HG02884 (cell line): ENCODE results near the gene GNAI1.
A peak's percentile ranks its signal among the peaks of the same experiment; 100 is the strongest.

Experiments used
- ATAC-seq: cut with Tn5 transposase; IDR thresholded peaks from one replicate; pipeline ENCODE4 v1.9.1; 2021; ENCODE audit warnings: mild to moderate bottlenecking, moderate library complexity; ENCODE audit not compliant: unreplicated experiment

The GNAI1 gene

DNA sequence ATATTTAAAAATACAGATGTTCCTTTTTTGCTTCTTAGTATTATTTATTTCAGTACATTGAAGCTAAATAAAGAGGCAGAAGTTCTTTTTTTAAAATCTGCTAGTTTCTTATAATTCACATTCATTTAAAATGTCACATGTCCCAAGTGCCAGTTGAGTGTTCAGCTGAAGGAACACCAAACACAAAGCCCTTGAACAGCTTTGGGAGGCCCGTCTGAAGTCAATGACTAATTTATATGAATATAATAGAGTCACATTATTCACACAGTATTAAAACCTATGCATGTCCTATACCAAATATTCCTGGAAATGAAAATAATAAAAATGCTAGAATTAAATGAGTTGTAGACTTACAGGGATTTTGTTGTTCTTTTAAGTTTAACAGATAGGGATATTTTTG is 70.3 kb downstream of the GNAI1 start:
- ATAC-seq = no peak

DNA sequence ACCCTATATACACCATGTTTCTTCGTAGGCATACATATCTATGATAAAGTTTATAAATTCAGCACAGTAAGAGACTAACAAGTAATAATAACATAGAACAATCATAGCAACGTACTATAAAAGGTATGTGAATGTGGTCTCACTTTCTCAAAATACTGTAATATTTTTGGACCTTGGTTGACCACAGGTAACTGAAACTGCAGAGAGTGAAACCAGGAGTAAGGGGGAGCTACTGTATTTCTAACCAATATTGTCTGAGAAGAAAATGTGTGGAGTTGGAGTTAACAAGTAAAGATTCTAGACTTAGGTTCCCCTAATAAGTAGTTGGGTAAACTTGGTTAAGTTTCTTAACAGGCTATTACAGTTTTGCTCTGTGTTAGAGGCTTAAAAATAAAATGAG is 72.1 kb downstream of the GNAI1 start:
- ATAC-seq = peak; percentile 75

DNA sequence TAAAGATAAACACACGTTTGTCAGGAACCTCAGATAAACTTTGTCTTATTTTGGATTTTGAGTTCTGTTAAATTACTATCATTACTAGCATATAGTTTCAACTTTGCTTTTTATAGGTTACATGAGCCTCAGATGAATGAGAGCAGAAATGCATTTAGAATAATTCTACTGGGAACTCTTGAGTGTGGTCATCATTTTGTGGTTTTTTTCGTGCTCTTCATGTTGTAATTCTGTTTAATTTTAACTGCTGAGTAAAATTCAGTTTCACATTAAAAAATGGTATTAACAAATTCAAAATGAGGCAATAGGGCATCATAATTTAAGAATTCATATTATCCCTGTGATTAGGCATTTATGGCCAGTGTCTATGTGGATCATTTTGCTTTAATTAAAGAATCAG is 72.9 kb downstream of the GNAI1 start:
- ATAC-seq = no peak

DNA sequence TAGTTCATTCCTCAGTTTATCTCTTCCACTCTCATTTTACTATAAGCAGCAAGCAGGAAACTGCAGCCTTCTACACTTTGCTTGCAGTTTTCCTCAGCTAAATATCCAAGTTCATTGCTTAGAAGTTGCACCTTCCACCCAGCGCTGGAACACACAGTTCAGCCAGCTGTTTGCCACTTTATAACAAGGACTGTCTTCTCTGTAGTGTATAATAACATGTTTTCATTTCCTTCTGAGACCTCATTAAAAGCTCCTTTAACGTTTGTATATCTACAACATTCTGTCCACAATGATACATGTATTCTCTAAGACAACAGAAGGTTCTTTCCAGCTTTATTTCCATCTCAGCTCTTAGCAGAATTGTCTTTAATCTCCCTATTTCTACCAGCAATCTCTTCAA is 74.1 kb downstream of the GNAI1 start:
- no peak for ATAC-seq

DNA sequence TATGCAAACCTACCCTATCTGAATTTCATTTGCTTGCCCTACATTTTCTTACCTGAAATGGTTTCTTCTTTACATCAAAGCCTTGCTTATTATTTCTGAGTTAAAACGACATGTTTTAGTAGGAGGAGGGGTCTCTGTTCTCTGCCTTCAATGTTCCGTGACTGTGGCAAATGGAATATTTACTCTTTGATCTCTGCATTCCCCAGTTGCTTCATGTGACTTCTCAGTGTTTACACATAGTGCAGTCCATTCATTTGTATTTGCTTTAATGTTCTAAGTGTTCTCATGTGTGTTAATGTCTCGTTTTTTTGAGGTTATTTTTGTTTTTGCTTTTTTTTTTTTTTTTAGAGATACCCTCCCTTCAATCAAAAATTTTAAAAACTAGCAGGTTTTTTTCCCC is 75.8 kb downstream of the GNAI1 start:
- ATAC-seq = no peak

DNA sequence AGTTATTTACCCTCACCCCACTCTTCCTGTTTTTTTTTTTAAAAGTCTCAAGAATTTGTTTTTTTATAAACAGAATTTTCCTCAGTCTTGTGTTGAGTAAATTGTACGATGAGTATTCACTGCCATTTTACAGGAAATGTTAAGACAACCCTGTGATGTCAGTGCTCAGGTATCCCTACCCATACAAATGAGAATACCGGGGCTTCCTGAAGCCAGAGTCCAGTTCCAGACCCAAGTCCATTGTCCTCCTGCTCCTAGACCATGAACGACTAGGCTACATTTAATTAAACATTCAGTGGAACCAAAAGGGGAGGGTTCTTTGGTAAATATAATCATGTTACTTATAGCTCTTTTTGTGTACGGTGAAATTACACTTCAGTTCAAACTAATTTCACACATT is 79.2 kb downstream of the GNAI1 start:
- ATAC-seq = no peak

DNA sequence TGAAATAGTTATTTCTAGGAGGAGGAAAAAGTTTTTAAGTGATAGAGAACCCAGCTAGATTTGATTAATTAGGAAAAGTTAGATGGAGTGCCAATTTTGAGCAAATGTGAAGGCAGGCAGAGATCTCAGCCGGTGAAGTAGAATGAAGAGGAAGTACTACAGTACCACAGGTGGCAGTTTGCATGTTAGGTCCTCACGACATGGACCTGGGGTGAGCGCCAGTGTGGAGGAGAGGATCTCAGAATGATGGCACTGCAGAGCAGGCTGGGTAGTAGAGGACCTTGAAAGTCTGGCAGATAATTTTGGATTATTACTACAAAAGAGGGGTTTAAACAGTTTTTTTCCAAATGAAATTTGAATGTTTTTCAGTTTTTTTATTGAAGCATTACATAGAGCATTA is 81.1 kb downstream of the GNAI1 start:
- ATAC-seq = no peak

DNA sequence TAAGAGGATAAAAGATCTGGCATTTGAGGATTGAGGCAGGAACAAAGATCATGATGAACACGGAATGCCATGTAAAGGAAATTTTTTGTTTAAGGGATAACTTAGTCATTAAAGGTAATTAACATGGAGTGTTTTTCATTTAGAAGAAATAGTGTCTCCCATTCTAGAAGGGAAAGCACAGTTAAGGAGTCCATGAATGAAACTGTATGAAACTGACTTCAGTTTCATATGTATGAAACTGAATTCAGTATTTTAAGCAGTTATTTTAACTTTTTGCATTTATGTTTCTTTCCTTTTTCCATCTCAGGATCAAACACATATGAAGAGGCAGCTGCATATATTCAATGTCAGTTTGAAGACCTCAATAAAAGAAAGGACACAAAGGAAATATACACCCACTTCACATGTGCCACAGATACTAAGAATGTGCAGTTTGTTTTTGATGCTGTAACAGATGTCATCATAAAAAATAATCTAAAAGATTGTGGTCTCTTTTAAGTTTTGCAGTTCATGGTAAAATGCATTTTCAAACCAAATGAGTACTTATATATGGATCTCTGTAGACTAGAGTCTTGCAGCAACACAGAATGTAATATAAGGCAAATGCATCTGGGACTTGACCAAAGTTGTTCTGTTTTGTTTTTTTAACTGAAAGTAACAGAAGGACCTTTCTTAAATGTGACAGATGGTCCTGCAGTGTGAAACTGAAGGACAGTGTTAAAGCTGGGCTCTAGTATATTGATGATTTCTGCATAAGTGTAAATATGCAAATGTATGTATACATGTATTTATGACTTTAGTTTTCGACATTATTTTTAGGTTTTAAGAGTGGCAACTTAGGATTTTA is 82.6 kb downstream of the GNAI1 start:
- no peak for ATAC-seq

DNA sequence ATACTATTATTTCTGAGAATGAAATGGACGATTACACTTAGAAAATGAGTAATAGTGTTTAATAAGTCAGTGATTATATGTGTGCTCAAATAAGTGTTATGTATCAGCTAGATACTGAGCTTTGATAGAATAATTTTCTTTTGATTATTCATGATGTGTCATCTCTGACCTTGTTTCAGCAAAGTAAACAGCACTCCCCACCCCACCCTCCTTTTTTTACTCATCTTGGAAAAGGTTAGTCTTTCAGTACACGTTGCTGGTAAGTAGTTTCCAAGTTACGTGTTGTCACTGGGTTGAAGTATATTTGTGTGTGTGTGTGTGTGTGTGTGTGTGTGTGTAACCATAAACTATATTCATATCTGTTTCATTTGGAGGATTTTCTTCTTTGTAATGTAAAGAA is 84.1 kb downstream of the GNAI1 start:
- ATAC-seq = no peak

DNA sequence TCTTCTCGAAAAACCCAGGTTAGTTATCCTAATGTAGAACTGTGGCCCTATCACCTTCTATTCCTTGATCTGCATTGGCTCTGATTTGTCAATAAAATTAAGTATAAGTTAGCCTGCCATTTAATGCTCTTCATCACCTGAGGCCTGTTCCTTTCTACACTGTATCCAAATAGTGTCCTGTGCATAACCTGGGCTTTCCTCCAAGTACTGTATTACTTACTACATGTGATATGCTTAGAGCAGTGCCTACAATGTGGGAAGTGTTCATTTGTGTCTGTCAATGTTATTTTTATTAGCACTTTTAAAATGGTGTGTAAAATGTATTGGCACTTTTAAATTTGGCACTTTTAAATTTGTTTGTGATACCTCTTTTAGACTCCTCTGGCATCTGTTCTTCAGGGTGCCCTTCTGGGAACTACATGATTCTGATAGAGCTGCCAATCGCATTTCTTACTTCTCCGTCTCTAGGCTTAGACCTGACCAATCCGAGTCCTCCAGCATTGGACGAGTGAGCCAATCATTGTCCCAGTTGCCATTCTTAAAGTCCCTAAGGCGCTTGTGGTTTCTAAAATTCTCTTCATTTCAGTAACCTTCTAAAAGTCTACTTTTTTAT is 85.5 kb downstream of the GNAI1 start:
- no peak for ATAC-seq

DNA sequence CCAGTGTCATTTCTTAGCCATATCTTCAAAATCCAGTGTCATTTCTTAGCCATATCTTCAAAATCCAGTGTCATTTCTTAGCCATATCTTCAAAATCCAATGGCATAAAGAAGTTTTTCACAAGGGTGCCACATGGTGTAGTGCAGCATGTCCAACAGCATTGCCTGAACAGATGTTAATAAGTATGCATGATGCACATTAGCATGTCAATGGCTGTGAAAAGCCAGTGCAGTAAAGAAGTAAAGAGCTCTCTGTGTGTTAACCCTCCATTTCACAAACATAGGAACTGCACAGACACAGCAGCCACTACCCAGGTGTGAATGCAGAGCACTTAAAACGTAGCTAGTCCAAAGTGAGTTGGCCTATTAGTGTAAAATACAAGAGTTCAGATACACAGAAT is 89.8 kb downstream of the GNAI1 start:
- no peak for ATAC-seq

DNA sequence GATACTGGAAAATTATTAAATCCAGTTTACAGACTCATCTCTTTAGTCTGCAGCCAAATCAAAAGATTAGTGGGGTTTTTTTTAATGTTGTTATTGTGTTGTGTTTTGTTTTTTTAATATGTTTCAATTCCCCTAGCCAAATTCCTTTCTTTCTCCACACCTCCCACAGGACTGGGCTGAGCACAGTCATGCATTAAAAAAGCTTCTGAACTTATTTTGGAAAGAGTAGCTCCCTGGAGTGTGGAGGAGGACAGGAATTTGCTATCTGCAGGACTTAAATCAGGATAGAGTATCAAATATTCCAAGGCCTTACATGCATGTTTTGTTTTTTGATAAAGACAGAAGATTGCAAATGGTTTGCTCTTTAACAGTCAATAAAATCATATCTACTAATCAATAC is 90.7 kb downstream of the GNAI1 start:
- ATAC-seq = no peak

DNA sequence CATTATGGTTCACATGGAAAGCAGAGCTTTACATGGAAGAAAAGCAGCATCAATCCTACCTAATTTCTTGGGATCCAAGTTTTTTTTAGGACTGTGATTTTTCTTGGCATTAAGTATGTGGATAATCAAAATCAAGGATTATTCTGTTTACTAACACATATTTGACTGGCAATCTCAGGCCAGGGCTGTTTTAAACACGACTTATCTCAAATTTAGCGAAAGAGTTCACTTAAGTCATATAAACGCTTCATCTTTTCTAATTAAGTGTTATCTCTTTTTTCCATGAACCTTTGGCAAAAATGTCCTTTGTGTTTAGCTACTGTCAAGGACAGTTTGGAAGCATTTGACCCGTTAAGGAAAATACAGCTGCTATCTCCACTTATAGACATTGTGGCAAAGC is 92.0 kb downstream of the GNAI1 start:
- ATAC-seq = no peak

DNA sequence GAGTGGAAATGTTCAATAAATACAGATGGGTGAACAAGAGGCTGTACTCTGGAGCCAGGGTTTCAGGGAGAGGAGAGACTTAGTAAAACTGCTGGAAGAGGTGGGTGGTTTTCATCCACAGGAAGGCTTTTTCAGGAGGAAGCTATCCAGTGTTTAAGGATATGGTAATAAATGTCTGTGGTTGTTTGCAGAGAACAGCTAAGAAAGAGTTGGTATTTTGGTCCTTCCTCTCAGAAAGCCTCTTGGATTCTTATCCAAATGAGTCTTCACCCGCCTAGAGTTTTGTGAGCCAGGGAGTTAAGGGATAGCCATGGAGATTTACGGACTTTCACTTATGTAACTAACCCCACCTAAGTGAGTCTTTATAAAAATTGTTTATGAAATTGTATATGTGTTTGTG is 95.7 kb downstream of the GNAI1 start:
- ATAC-seq = no peak

DNA sequence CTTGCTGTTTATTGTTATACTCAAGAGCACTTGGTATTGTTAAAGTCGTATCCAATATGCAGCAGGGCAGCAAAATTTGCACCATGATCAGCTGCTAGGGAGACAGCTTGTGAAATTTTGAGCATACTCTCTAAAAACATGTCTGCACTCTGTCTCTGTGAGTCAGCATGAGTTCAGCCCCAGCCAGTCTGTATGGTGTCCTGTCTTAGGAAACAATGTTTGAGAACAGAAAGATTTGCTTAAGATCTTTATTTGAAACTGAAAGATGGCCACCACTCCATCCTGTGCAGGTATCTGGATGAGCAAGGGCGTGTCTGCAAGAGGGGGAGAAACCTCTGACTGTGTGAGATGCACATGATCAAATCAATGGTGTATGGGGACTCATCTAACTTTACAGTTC is 97.1 kb downstream of the GNAI1 start:
- no peak for ATAC-seq

DNA sequence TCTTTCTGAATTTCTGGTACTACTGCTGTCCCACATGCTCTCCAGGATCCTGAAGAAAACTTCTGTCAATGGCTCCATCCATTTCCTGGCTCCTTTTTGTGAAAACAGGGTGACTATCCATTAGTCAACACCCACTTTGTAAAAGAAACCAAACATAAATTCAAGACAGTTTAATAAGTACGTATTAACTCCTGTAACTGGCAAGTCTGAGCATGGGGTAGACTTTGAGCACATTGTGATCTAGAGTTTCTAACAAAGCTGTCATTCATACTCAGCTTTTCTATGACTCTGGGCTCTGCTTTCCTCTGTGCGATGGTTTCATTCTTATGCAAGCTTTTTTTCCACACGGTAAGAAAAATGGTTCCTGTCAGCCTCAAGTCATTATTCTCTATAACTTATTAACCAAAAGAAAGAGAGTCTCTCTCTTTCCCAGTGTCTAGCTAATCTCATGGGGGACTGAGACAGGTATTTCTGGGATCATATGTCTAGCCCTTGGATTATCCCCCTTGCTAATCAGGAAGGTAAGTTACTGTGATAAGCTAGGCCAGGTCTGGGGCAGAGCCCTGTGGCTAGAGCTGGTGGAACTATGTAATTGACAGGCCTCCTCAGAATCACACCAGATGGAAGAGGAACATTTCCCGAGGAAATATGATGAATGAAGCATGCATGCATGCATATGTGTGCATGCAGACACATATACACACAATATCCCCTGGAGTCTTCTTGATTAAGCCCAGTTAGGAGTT is 98.5 kb downstream of the GNAI1 start:
- no peak for ATAC-seq

DNA sequence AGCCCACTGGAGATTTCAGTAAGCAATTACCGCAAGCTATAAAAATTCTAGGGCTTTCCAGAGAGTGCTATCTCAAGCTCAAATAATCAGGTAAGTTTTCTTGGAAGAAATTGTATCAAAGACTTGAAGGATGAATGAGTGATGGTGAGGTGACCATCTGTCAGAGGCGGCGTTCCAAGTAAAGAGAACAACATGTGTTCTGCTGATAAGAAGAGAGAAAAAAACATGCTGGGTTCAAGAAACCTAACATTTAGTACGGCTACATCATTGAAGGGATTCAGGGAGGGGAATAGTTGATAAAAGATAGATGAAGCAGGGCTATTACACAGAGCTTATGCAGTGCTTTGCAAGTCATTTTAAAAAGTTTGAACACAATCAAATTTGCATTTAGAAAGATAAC is 100.7 kb downstream of the GNAI1 start:
- no peak for ATAC-seq

DNA sequence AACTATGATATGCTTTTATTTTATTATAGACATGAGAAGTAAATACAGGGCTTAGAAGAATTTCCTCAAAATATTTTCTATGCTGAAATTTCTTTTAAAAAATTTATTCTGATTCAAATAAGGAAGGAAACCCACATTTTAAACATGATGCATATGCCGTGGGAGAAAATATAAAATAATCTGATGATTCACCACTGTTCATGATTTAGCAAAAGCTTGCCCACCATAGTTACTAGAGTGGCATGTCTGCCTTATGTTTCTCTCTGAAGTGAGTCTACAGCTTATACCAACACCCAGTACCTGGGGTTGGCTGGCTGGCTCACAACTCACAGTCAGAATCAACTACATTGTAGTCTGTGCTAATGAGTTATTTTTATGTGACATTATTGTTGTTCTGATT is 102.0 kb downstream of the GNAI1 start:
- ATAC-seq = no peak

DNA sequence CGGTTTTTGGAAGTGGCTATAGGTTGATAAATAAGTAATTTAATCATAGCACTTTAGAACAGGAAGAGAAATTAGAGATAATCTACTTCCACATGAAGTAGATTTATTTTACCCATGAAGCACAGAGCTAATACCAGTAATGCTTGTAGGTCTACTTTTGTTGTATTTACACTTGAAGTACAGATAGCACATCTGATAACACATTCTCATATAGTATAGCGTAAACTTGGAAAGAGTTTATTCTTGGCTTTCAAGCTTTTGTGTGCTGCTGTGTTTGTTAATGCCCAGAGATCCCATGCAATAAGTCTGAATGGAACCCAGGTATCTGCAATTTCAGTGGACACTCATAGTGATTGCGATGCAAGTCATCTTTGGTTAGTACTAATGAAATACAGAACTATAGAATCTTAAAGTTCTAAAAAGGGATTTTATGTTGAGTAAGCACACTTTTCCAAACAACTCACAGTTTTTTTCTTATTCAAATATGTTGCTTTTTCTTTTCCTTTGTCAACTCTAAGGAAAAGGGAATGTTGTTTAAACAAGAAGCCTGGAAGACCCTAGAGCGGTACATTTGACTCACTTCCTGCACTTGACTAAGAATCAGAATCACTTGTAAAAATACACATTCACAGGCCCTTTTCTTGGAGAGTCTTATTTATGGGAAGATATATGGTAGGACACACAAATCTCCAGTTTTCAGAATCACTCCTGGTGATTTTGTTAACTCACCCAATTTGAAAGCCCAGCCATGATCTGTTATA is 105.8 kb downstream of the GNAI1 start:
- no peak for ATAC-seq

DNA sequence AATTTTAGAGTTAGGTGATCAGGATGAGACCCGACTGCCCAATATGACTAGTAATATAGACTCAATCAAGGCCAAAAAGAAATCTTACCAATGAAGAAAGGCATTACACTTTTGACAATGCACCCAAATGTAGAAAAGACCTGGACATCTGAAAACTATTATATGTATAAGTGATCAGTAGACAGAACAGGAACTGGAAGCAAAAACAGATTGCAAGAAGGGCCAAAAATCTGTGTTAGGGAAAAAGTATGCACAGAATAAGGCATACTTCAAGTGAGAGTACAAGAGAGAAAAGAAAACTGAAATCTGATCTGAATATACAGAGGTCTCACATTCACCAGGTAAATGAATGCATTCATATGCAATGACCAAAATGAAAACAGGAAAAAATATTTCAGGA is 107.0 kb downstream of the GNAI1 start:
- ATAC-seq = no peak

DNA sequence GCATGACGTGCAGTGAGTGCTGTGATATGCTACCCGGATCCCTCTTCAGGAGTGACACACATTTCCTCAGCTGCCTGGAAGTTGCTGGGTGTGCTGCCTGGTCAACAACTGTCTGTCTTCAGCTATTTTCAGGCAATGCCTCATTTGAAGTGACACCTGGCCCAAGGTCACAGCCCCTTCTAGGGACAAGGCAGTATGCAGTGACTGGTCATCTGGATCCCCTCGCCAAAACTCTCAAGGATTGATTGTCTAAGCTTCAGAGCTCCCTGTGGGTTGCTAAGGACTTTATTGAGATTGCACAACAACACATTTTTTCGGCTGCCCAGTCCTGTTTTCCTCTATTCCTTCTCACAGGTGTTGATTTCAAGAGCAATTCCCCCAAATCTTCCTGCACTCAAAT is 108.8 kb downstream of the GNAI1 start:
- no peak for ATAC-seq
